GM21360 (cell line): ENCODE results near the gene B4GALT7.

Experiments used
- ATAC-seq: cut with Tn5 transposase; IDR thresholded peaks from one replicate; pipeline ENCODE4 v1.9.1; 2021; ENCODE audit warnings: mild to moderate bottlenecking, moderate library complexity; ENCODE audit not compliant: unreplicated experiment

Gene B4GALT7

GRCh38 chr5:177592905-177593304, 7.0 kb upstream of the B4GALT7 start:
- no peak for ATAC-seq

- ATAC-seq, result no peak
Measured at GRCh38 chr5:177593511-177593910, 6.4 kb upstream of the B4GALT7 start.

GRCh38 chr5:177594071-177594470, 5.9 kb upstream of the B4GALT7 start:
- ATAC-seq, result no peak

- no peak for ATAC-seq
Measured at GRCh38 chr5:177595026-177595585, 4.8 kb upstream of the B4GALT7 start.

- no peak for ATAC-seq
Measured at GRCh38 chr5:177595991-177596774, 3.7 kb upstream of the B4GALT7 start.

- no peak for ATAC-seq
Measured at GRCh38 chr5:177596775-177597238, 3.1 kb upstream of the B4GALT7 start.

- no peak for ATAC-seq
Measured at GRCh38 chr5:177598477-177598876, 1.5 kb upstream of the B4GALT7 start.

GRCh38 chr5:177600508-177601018, 631 bp downstream of the B4GALT7 start:
- no peak for ATAC-seq

- ATAC-seq, result no peak
Measured at GRCh38 chr5:177601126-177601525, 1.2 kb downstream of the B4GALT7 start.

- ATAC-seq, result no peak
Measured at GRCh38 chr5:177601577-177602457, 1.9 kb downstream of the B4GALT7 start.

- no peak for ATAC-seq
Measured at GRCh38 chr5:177602458-177602830, 2.5 kb downstream of the B4GALT7 start.

GRCh38 chr5:177603631-177604030, 3.7 kb downstream of the B4GALT7 start:
- ATAC-seq, result no peak

GRCh38 chr5:177604116-177604521, 4.2 kb downstream of the B4GALT7 start:
- no peak for ATAC-seq

GRCh38 chr5:177604656-177605055, 4.7 kb downstream of the B4GALT7 start:
- ATAC-seq, result no peak

- no peak for ATAC-seq
Measured at GRCh38 chr5:177605078-177605477, 5.1 kb downstream of the B4GALT7 start.

- no peak for ATAC-seq
Measured at GRCh38 chr5:177605667-177606066, 5.7 kb downstream of the B4GALT7 start.

GRCh38 chr5:177606071-177607051, 6.4 kb downstream of the B4GALT7 start:
- no peak for ATAC-seq

GRCh38 chr5:177607115-177607451, 7.2 kb downstream of the B4GALT7 start:
- ATAC-seq, result no peak

GRCh38 chr5:177607452-177608192, 7.7 kb downstream of the B4GALT7 start:
- no peak for ATAC-seq
